Nephron (organoid): ENCODE results near the gene LSP1.
"Not testable (repeated sequence)": the region's sequence is repeated elsewhere in the genome, so short reads cannot be mapped to it uniquely, and the experiment has no call there.

Experiments
- H3K27ac Mint-ChIP-seq, 3 experiments: 2 replicates each; pipeline ENCODE4 v1.8.0; 2020; ENCODE audit warnings: mixed read lengths in 3 of 3, mild to moderate bottlenecking in 2 of 3, moderate library complexity in 1 of 3
- H3K27me3 Mint-ChIP-seq: 2 replicates; pipeline ENCODE4 v1.8.0; 2021; ENCODE audit warnings: low read depth, mild to moderate bottlenecking, moderate library complexity, mixed read lengths
- H3K36me3 Mint-ChIP-seq: 2 replicates; pipeline ENCODE4 v1.8.0; 2020; ENCODE audit warnings: low read depth, mixed read lengths
- H3K4me1 Mint-ChIP-seq: 2 replicates; pipeline ENCODE4 v1.8.0; 2020; ENCODE audit warnings: mixed read lengths
- H3K4me3 Mint-ChIP-seq, 3 experiments: 2 replicates each; pipeline ENCODE4 v1.8.0; 2020; ENCODE audit warnings: mild to moderate bottlenecking in 3 of 3, mixed read lengths in 3 of 3, moderate library complexity in 2 of 3
- H3K9me3 Mint-ChIP-seq: 2 replicates; pipeline ENCODE4 v1.8.0; 2020; ENCODE audit warnings: mixed read lengths
- CTCF ChIP-seq, 3 experiments: fragments of 200-600 bp; sonication (generic); IDR thresholded peaks; one replicate each; pipeline ENCODE4 v1.5.0; 2021; ENCODE audit warnings: antibody characterized with exemption in 3 of 3; ENCODE audit not compliant: unreplicated experiment in 3 of 3

Gene LSP1

GRCh38 chr11:1875093-1875850, 22.4 kb downstream of the LSP1 start:
- Mint-ChIP-seq H3K4me3 (peak overlapping the region in 2 of 3 experiments; percentile 40 to 52), H3K4me1 (peaks cover 30% of the 10 kb centered on the region), H3K36me3 (no peaks in the 10 kb centered on the region), H3K27me3 (peaks cover 3% of the 10 kb centered on the region), H3K9me3 (no peaks in the 10 kb centered on the region), H3K27ac (peak overlapping the region; percentile 81 to 86 (median 82))
- TF ChIP-seq CTCF (IDR thresholded peaks at IDR 0.05; ENCODE audit: unreplicated experiment in 3 of 3), result no peak

DNA sequence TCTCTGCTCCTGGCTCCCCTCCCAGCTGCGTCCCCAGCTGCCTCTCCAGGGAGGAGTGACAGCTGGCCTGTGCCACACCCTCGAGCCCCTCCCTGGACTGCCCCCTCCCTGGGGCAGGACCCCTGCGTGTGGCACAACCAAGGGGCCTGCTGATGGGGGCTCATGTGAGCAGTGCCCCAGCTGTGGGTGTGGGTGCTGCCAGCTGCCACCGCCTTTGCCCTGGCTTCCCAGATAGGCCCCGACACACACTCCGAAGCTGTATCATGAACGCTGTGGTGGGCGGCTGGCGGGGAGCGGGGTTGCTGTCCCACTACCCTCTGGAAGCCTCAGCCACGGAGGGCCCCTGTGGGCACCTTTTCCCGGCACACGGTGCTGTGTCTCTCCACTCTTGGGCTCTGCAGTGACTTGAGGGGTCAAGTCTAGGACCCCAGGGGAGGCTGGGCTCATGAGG, 23.0 kb downstream of the LSP1 start:
- H3K9me3 Mint-ChIP-seq, H3K27me3 Mint-ChIP-seq, H3K4me3 Mint-ChIP-seq, H3K36me3 Mint-ChIP-seq: not testable (repeated sequence)
- Mint-ChIP-seq H3K27ac (peak overlapping the region; percentile 94 to 98 (median 96)), H3K4me1 (peaks cover 30% of the 10 kb centered on the region)

DNA sequence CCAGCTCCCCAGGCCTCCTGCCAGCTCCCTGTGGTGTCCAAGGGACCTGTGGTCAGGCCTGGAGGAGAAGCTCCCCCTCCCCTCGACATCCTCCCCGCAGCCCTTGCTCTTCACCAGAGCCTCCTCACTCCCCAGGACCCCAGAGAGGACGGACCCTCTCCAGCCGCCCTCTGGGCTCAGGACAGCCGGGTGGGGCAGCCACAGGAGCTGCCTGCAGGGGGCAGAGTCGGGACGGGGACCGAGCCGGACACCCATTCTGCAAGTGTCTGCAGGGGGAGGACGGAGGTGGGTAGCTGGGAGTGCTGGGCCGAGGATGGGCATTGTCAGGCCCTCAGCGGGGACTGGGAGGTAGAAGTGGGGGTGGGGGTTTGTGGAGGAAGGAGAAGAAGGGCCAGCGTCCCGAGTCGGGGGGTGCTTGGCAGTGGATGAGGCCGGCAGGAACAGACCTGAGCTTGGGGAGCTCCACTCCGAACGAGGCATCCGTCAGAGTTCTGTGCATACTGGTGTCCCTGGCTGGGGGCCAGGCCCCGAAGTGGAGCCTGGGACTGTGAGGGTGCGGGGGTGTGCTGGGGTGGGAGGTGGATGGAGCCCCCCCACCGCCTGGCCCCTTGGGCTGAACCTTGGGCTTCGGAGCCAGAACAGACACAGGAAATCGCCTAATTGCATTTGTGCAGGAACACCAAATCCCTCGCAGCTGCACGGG, 23.6 kb downstream of the LSP1 start:
- Mint-ChIP-seq H3K36me3 (no peaks in the 10 kb centered on the region), H3K4me1 (peaks cover 29% of the 10 kb centered on the region), H3K9me3 (no peaks in the 10 kb centered on the region), H3K27me3 (no peaks in the 10 kb centered on the region), H3K27ac (peak overlapping the region; percentile 94 to 98 (median 96)), H3K4me3 (peak overlapping the region; percentile 32 to 78 (median 64))
- peak; percentile 21 to 46 (median 26) for TF ChIP-seq CTCF (IDR thresholded peaks at IDR 0.05; ENCODE audit: unreplicated experiment in 3 of 3)

DNA sequence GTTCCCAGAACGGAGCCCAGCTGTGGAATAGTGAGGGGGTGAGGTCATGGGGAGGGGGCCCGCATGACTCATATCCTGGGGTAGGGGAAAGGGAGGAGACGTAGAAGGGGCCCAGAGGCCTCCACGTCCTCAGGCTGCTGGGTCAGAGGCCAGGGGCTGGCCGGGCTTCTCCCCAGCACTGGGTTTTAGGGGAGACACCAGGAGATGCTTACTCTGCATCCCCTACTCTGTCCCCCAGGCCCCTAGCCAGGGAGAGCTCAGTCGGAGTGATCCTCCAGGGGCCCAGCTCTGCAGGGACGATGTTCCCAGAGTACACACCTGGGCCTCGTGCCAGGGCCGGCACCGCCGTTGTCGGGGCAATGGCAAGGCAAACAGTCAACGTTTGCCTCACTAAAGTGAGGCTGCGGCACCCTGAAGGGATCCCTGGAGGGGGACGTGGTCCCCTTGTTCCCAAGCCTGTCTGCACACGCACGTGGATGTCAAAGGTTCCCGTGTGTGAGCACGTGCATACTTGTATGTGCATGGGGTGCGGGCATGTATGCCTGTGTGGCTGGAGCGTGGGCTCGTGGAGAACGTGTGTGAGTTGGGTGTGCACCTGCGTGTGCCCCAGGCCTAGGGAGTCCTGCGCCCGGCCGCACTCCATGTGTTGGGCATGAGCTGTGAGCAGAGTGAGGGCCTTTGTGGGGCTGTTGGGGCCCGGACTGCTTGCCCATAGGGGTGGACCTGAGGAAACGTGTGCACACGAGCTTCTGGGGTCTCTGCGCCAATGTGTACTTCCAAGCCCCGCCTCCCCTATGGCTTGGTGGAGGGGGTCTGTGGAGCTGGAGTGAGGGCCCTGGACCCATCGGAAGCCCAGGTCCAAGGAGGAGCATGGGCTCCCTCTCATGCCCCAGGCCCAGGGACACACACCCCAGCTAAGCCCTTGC, 24.6 kb downstream of the LSP1 start:
- Mint-ChIP-seq H3K9me3 (no peaks in the 10 kb centered on the region), H3K36me3 (no peaks in the 10 kb centered on the region), H3K4me3 (no peak overlapping the region), H3K27me3 (no peaks in the 10 kb centered on the region), H3K27ac (peak overlapping the region; percentile 91 to 98 (median 96)), H3K4me1 (peaks cover 29% of the 10 kb centered on the region)
- TF ChIP-seq CTCF (IDR thresholded peaks at IDR 0.05; ENCODE audit: unreplicated experiment in 3 of 3), result no peak

DNA sequence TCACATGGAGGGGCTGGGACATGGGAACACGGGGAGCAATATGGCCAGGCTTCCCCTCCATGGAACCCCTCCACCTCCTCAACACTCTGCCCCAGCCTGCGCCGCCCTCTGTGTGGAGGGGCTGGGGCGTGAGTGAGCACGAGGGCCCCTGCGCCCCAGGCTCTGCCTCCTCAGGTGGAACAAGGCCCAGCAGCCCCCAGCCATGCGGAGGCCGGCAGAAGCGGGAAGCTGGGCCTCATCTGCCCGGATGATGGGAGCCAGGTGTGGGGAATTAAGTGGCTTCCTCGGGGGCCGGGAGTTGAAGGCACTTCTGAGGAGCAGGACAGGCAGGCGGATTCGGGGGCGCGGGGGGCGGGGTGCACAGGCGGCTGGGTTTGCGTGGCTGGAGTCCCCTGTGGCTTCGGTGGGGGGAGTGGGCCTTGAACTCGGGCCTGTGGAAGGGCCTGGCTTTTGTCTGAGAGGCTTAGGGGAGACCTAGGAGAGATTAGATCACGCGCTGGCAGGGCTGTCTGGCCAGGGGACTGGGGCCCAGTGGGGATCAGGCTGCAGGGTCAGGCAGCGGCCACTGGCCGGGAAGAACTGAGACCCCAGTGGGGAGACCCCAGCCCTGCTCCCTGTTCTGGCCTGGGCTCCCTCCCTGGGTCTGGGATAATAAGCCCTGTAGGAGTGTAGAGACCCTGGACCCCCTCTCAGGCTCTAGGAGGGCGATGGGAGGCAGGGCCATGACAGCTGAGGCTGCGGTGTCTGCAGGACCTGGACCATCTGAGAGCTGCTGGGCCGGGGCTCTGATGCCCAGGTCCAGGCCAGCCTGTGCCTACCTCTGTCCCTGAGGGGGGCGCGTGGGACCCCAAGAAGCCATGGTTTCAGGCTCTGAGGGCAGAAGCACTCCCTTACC, 25.5 kb downstream of the LSP1 start:
- H3K27ac Mint-ChIP-seq, result peak overlapping the region; percentile 91 to 98 (median 96)
- H3K4me1 Mint-ChIP-seq, result peaks cover 24% of the 10 kb centered on the region
- H3K36me3 Mint-ChIP-seq, result no peaks in the 10 kb centered on the region
- H3K27me3 Mint-ChIP-seq, result no peaks in the 10 kb centered on the region
- H3K4me3 Mint-ChIP-seq, result no peak overlapping the region
- no peaks in the 10 kb centered on the region for H3K9me3 Mint-ChIP-seq
- TF ChIP-seq CTCF (IDR thresholded peaks at IDR 0.05; ENCODE audit: unreplicated experiment in 3 of 3), result no peak
